ENCODE data around the gene HECTD1.

- TF ChIP-seq CTCF (IDR thresholded peaks at IDR 0.05): no peak
- TF ChIP-seq POLR2A (IDR thresholded peaks at IDR 0.05): no peak
Measured at GRCh38 chr14:31224808-31225207, 17.2 kb upstream of the HECTD1 start.
